Astrocyte (in vitro differentiated cells and primary cell): Measurements from ENCODE around the gene ASPSCR1.

Experiments
- EZH2 ChIP-seq: IDR thresholded peaks from 2 replicates; pipeline ENCODE4 v1.6.1; 2012; ENCODE audit warnings: mild to moderate bottlenecking, low read length, inconsistent platforms; ENCODE audit not compliant: insufficient read depth
- TF ChIP-seq, protein P1 (sequence below): IDR thresholded peaks from 2 replicates; pipeline ENCODE4 v1.5.1; 2011; ENCODE audit warnings: low read depth, mild to moderate bottlenecking, inconsistent platforms, low read length, moderate library complexity; ENCODE audit not compliant: insufficient read depth

DNA sequence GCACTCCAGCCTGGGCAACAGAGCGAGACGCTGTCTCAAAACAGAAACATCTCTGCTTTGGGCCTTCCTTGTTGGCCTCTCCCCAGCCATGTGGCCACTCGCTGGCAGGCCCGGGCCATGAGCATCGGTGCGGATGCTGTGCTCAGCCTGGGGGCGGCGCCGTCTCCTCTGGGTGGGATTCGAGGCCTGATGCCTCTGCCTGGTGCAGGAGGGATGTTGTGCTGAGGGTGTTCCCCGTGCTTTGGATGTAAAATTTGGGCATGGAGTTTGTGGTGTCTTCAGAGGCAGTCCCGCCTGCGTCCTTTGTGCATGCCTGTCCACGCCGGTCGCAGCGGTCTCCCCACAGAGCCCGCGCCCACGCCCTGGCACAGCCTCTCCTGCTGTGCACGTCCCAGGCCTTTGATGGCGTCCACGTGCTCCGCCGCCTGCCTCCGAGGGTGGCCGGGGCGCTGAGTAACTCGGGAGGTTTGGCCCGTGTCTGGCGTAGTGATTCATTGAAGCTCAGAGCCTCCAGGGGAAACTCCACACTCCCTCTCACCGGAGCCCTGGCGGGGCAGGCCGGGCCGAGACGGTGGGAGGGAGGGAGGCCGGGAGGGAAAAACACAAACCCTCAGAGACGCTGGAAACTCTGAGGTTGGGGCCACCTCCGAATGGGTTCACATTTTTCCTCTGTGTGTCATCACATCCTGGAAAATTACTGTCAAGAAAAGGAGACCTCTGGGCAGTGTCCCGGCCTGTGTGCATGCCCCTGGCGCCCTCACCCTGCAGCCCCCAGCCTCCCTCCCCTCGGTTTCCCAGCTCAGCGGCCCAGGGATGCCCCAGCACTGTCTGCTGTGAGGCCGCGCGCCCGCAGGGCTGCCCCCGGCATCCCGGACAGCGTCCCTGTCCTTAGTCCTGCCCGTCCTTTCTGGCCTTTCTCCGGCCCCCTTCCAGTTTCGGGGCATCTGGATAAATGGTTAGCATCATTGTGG, 26.3 kb downstream of the ASPSCR1 start:
- TF ChIP-seq, protein P1, sequence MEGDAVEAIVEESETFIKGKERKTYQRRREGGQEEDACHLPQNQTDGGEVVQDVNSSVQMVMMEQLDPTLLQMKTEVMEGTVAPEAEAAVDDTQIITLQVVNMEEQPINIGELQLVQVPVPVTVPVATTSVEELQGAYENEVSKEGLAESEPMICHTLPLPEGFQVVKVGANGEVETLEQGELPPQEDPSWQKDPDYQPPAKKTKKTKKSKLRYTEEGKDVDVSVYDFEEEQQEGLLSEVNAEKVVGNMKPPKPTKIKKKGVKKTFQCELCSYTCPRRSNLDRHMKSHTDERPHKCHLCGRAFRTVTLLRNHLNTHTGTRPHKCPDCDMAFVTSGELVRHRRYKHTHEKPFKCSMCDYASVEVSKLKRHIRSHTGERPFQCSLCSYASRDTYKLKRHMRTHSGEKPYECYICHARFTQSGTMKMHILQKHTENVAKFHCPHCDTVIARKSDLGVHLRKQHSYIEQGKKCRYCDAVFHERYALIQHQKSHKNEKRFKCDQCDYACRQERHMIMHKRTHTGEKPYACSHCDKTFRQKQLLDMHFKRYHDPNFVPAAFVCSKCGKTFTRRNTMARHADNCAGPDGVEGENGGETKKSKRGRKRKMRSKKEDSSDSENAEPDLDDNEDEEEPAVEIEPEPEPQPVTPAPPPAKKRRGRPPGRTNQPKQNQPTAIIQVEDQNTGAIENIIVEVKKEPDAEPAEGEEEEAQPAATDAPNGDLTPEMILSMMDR: no peak
- TF ChIP-seq EZH2: no peak
